GM12865 (cell line): ENCODE results near the gene NOP58.
"Not testable (repeated sequence)": the region's sequence is repeated elsewhere in the genome, so short reads cannot be mapped to it uniquely, and the experiment has no call there.

Experiments
- DNase-seq: peaks from one replicate; pipeline ENCODE4 v3.0.0; 2010; ENCODE audit warnings: low read depth
- H3K4me3 ChIP-seq: 2 replicates; pipeline ENCODE4 v1.5.1; 2011; ENCODE audit warnings: mild to moderate bottlenecking, low read depth, low read length, control low read depth
- TF ChIP-seq, protein P1 (sequence below): IDR thresholded peaks from 2 replicates; pipeline ENCODE4 v1.5.1; 2011; ENCODE audit warnings: low read length, control low read depth, low read depth, inconsistent platforms; ENCODE audit not compliant: insufficient read depth; ENCODE audit errors: missing control alignments

NOP58 gene

GRCh38 chr2:202307690-202308089 lies 42.1 kb downstream of the NOP58 start:
- DNase-seq, result no peak

DNA sequence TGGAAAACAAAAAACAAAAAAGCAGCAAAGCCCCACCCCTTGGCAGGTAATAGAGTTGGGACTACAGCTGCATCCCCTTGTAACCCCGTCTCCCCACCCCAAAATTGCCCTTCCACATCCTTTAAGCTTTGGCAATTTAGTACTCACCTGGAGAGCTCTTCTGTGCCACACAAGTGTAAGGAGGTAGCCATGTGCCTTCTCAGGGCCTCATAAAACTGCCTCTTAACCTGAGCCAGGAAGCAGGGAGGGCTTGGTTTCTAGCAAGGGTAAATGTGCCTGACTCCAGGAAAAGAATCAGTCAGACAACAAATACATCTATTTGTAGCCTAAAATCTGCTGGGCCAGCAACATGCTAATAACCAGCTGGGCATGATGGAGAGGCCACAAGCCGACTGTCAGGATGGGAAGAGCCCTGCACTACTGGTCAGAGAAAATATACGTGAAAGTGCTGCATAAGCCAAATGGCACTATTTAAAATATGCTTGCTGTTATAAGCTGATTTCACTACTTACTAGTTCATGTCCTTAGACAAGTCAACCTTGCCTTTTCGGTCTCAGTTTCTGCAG lies 46.3 kb downstream of the NOP58 start:
- TF ChIP-seq, protein P1, sequence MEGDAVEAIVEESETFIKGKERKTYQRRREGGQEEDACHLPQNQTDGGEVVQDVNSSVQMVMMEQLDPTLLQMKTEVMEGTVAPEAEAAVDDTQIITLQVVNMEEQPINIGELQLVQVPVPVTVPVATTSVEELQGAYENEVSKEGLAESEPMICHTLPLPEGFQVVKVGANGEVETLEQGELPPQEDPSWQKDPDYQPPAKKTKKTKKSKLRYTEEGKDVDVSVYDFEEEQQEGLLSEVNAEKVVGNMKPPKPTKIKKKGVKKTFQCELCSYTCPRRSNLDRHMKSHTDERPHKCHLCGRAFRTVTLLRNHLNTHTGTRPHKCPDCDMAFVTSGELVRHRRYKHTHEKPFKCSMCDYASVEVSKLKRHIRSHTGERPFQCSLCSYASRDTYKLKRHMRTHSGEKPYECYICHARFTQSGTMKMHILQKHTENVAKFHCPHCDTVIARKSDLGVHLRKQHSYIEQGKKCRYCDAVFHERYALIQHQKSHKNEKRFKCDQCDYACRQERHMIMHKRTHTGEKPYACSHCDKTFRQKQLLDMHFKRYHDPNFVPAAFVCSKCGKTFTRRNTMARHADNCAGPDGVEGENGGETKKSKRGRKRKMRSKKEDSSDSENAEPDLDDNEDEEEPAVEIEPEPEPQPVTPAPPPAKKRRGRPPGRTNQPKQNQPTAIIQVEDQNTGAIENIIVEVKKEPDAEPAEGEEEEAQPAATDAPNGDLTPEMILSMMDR, result no peak

More at GRCh38 chr2:202307690-202308089, 42.1 kb downstream of the NOP58 start:
- no peak overlapping the region for H3K4me3 ChIP-seq
- TF ChIP-seq, protein P1, result no peak

DNA sequence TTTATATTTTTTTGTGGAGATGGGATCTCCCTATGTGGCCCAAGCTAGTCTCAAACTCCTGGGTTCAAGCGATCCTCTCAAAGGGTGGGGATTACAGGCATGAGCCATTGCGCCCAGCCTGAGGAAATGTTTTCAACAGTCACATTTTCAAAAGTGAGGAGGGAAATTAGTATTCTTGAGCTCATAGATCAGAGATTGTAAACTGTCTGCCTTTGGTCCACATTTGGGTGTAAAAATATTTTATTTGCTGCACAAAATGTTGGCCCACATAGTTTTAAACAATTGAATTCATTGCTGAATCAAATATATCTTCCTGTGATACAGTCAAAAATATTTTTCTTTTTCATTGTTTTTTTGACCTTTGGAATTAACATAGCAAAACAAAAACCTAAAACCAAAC lies 48.6 kb downstream of the NOP58 start:
- no peak for DNase-seq
- no peak overlapping the region for H3K4me3 ChIP-seq
- TF ChIP-seq, protein P1, result no peak

More for the DNA sequence above, 46.3 kb downstream of the NOP58 start:
- DNase-seq, result no peak
- no peak overlapping the region for H3K4me3 ChIP-seq

DNA sequence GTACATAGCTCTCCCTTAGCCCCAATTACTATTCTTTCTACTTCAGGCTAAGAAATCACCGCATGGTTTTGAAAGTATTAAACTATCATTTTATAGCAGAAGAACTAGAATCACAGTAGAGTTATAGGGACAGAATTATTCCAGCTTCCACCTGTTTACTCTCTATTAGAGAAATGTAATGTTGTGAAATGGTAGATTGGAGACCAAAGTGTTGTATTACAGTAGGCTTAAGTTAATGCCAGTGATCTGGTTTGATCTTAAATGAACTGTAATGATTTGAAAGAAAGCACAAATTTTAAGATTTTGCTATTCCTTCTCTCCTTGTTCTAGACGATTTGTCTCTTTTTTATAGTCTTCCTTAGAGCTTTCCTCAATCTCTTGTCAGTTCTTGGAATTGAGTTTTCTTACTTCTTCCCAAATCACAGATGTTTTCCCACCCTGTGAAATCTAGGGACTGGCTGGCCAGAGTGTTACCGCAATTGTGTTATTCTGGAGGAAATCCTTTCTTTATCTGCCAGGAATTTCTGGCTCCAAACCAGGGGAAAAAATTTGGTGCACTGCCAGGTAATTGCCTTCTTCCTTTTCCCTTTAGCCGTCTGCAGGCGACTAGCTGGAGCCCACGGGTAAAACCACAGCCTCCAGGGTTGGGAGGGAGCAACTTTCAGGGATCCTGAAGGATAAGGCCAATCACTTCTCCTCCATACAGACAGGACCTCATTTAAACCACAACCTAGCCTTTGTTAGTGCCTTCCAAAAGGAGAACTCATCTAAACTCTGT lies 51.7 kb downstream of the NOP58 start:
- DNase-seq, result no peak
- H3K4me3 ChIP-seq, result no peak overlapping the region
- TF ChIP-seq, protein P1, result no peak

- H3K4me3 ChIP-seq, DNase-seq: not testable (repeated sequence)
Measured at GRCh38 chr2:202320362-202320761, 54.8 kb downstream of the NOP58 start.

DNA sequence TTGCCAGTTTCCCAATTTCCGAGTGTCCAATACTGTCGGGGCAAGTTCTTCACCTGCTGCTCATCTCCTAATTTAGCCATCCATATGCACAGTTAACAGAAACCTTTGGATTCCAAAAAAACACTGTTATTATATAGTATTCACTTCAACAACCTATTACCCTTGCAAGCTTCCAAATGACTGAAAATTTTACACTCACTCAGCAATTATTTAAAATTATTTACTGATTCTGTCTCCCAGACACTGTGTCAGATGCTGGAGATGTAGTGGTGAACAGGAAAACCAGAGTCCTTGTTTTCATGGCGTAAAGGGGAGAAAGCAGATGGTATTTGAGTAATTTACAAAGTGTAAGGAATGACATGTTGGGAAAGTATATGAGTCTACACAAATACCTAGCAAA lies 56.9 kb downstream of the NOP58 start:
- H3K4me3 ChIP-seq, result no peak overlapping the region
- DNase-seq, result no peak
- TF ChIP-seq, protein P1, result no peak

GRCh38 chr2:202327858-202328257 lies 62.3 kb downstream of the NOP58 start:
- no peak overlapping the region for H3K4me3 ChIP-seq
- DNase-seq, result no peak
- TF ChIP-seq, protein P1, result no peak
